HepG2 (cell line): ENCODE data around the gene SLC6A6. TPM values are rescaled to one million over a fixed set of nuclear protein-coding genes. Genes with fewer than 3 reads are reported as not detected.
A peak's percentile ranks its signal among the peaks of the same experiment; 100 is the strongest.

Experiments
- ASH2L ChIP-seq: fragments of 300-600, 200-600 bp; sonication (generic); IDR thresholded peaks from 2 replicates; pipeline ENCODE4 v1.7.0; 2017; ENCODE audit warnings: low read depth, mild to moderate bottlenecking, moderate library complexity, mixed read lengths, low read length; ENCODE audit not compliant: insufficient read length
- MIER2 ChIP-seq: IDR thresholded peaks from 2 replicates; pipeline ENCODE4 v1.6.1; 2016; ENCODE audit warnings: missing biosample characterization, missing genetic modification reagents
- NR1H2 ChIP-seq: sonication (generic); formaldehyde crosslinking; IDR thresholded peaks from 2 replicates; pipeline ENCODE4 v1.8.1; 2022; ENCODE audit warnings: low read depth, missing genetic modification reagents, borderline replicate concordance
- PHB2 ChIP-seq: fragments of 450-650 bp; IDR thresholded peaks from 2 replicates; pipeline ENCODE4 v1.6.1; 2018; ENCODE audit not compliant: partially characterized antibody
- TAF15 ChIP-seq: fragments of 200-400 bp; formaldehyde crosslinking; IDR thresholded peaks from one replicate; pipeline ENCODE4 v1.6.1; 2018; ENCODE audit warnings: mild to moderate bottlenecking, low read depth, low read length; ENCODE audit not compliant: poor library complexity, severe bottlenecking
- TGIF2 ChIP-seq: IDR thresholded peaks from 2 replicates; pipeline ENCODE4 v1.6.1; 2016; ENCODE audit warnings: control low read depth, missing compliant biosample characterization
- ZC3H13 ChIP-seq: sonication (generic); formaldehyde crosslinking; IDR thresholded peaks from 2 replicates; pipeline ENCODE4 v1.8.1; 2023; ENCODE audit warnings: mild to moderate bottlenecking, missing genetic modification reagents, moderate library complexity
- ZNF235 ChIP-seq: sonication (generic); formaldehyde crosslinking; IDR thresholded peaks from 2 replicates; pipeline ENCODE4 v1.8.1; 2023; ENCODE audit warnings: mild to moderate bottlenecking, missing genetic modification reagents, borderline replicate concordance
- ZNF652 ChIP-seq: IDR thresholded peaks from 2 replicates; pipeline ENCODE4 v1.6.1; 2016; ENCODE audit warnings: low read depth, borderline replicate concordance
- polyA plus RNA-seq, 8 experiments: library from polyadenylated mRNA; depleted of rRNA in 3 of 8; stranded (reverse) in 7 of 8; unstranded in 1 of 8; fragments of >200 nt; fragmentation: Illumina TruSeq in 4 of 8; extraction: Trizol in 4 of 8; gene quantifications; 2 replicates each; pipeline versions ENCODE4 v1.2.1 to v1.2.3, GENCODE V29; 2011 to 2016; ENCODE audit warnings: low read depth in 4 of 8, missing spikeins in 1 of 8, mixed read lengths in 1 of 8; ENCODE audit not compliant: insufficient read depth in 1 of 8
- total RNA-seq, 5 experiments: library from RNA; depleted of rRNA; stranded (reverse); fragments of >200 nt; fragmentation: Illumina TruSeq; extraction: Trizol; gene quantifications; 2 replicates each; pipeline ENCODE4 v1.2.3, GENCODE V29; 2016; ENCODE audit warnings: low read depth in 1 of 5
- TF ChIP-seq, protein P1 (sequence below): sonication (generic); formaldehyde crosslinking; conservative IDR thresholded peaks from 2 replicates; pipeline ENCODE4 v1.4.0; 2020; ENCODE audit warnings: mild to moderate bottlenecking, missing genetic modification reagents, moderate library complexity
- TF ChIP-seq, protein P2 (sequence below): sonication (generic); formaldehyde crosslinking; conservative IDR thresholded peaks from 2 replicates; pipeline ENCODE4 v1.8.0; 2022; ENCODE audit warnings: mild to moderate bottlenecking, moderate library complexity, missing genetic modification reagents
- TF ChIP-seq, protein P3 (sequence below): conservative IDR thresholded peaks from 2 replicates; pipeline ENCODE4 v1.6.1; 2018; ENCODE audit warnings: missing genetic modification reagents
- TF ChIP-seq, protein P4 (sequence below): sonication (generic); formaldehyde crosslinking; conservative IDR thresholded peaks from 2 replicates; pipeline ENCODE4 v1.8.1; 2023; ENCODE audit warnings: missing genetic modification reagents
- TF ChIP-seq, protein P5 (sequence below): sonication (generic); formaldehyde crosslinking; IDR thresholded peaks from 2 replicates; pipeline ENCODE4 v1.5.1; 2020; ENCODE audit warnings: mild to moderate bottlenecking, missing genetic modification reagents

The SLC6A6 gene
- total and polyA plus RNA-seq, 2 of the 13 experiments (the other 11 are each of a cell fraction or from before 2014, with no cell fraction given): 14.1 to 20.7 TPM

DNA sequence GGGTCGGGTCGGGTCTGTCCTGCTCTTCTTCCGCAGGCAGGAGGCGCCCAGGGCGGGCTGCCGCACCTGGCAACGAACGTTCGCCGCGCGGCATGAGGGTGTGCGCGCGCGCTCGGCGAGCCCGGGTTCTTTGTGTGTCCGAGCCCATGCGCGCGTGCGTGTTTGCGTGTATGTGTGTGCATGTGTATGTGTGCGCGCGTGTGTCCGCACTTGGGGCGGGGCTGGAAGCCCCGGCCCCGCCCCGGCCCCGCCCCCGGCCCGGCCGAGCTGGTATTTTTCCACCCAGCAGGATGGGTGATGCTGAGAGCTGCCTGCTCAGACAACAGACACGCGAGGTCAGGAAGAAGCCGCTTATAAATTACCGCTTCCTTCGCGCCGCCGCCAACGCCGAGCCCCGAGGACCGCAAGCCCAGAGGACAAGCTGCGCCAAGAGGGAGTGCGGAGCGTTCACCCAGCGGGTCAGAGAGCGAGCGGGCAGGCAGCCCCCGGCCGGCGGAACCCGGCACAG is at the start of gene SLC6A6 (continued):
- TF ChIP-seq ZNF235 (peak; percentile 75; the same call in 1 of the 2 replicates), ASH2L (peak; percentile 60), PHB2 (no peak), TAF15 (no peak), ZNF652 (no peak), NR1H2 (CRISPR knock-in tag) (no peak), ZC3H13 (CRISPR knock-in tag) (no peak), TGIF2 (CRISPR knock-in tag) (0 out of 2 replicates have a peak, but pooled peaks have one; percentile 35), MIER2 (CRISPR knock-in tag) (0 out of 2 replicates have a peak, but pooled peaks have one; percentile 17)
- TF ChIP-seq, protein P1, sequence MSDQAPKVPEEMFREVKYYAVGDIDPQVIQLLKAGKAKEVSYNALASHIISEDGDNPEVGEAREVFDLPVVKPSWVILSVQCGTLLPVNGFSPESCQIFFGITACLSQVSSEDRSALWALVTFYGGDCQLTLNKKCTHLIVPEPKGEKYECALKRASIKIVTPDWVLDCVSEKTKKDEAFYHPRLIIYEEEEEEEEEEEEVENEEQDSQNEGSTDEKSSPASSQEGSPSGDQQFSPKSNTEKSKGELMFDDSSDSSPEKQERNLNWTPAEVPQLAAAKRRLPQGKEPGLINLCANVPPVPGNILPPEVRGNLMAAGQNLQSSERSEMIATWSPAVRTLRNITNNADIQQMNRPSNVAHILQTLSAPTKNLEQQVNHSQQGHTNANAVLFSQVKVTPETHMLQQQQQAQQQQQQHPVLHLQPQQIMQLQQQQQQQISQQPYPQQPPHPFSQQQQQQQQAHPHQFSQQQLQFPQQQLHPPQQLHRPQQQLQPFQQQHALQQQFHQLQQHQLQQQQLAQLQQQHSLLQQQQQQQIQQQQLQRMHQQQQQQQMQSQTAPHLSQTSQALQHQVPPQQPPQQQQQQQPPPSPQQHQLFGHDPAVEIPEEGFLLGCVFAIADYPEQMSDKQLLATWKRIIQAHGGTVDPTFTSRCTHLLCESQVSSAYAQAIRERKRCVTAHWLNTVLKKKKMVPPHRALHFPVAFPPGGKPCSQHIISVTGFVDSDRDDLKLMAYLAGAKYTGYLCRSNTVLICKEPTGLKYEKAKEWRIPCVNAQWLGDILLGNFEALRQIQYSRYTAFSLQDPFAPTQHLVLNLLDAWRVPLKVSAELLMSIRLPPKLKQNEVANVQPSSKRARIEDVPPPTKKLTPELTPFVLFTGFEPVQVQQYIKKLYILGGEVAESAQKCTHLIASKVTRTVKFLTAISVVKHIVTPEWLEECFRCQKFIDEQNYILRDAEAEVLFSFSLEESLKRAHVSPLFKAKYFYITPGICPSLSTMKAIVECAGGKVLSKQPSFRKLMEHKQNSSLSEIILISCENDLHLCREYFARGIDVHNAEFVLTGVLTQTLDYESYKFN (CRISPR knock-in tag): 0 out of 2 replicates have a peak, but pooled peaks have one; percentile 4
- TF ChIP-seq, protein P2, sequence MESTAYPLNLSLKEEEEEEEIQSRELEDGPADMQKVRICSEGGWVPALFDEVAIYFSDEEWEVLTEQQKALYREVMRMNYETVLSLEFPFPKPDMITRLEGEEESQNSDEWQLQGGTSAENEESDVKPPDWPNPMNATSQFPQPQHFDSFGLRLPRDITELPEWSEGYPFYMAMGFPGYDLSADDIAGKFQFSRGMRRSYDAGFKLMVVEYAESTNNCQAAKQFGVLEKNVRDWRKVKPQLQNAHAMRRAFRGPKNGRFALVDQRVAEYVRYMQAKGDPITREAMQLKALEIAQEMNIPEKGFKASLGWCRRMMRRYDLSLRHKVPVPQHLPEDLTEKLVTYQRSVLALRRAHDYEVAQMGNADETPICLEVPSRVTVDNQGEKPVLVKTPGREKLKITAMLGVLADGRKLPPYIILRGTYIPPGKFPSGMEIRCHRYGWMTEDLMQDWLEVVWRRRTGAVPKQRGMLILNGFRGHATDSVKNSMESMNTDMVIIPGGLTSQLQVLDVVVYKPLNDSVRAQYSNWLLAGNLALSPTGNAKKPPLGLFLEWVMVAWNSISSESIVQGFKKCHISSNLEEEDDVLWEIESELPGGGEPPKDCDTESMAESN (CRISPR knock-in tag): peak; percentile 81
- TF ChIP-seq, protein P3, sequence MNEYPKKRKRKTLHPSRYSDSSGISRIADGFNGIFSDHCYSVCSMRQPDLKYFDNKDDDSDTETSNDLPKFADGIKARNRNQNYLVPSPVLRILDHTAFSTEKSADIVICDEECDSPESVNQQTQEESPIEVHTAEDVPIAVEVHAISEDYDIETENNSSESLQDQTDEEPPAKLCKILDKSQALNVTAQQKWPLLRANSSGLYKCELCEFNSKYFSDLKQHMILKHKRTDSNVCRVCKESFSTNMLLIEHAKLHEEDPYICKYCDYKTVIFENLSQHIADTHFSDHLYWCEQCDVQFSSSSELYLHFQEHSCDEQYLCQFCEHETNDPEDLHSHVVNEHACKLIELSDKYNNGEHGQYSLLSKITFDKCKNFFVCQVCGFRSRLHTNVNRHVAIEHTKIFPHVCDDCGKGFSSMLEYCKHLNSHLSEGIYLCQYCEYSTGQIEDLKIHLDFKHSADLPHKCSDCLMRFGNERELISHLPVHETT (CRISPR knock-in tag): no peak
- TF ChIP-seq, protein P4, sequence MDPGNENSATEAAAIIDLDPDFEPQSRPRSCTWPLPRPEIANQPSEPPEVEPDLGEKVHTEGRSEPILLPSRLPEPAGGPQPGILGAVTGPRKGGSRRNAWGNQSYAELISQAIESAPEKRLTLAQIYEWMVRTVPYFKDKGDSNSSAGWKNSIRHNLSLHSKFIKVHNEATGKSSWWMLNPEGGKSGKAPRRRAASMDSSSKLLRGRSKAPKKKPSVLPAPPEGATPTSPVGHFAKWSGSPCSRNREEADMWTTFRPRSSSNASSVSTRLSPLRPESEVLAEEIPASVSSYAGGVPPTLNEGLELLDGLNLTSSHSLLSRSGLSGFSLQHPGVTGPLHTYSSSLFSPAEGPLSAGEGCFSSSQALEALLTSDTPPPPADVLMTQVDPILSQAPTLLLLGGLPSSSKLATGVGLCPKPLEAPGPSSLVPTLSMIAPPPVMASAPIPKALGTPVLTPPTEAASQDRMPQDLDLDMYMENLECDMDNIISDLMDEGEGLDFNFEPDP (CRISPR knock-in tag): no peak
- TF ChIP-seq, protein P5, sequence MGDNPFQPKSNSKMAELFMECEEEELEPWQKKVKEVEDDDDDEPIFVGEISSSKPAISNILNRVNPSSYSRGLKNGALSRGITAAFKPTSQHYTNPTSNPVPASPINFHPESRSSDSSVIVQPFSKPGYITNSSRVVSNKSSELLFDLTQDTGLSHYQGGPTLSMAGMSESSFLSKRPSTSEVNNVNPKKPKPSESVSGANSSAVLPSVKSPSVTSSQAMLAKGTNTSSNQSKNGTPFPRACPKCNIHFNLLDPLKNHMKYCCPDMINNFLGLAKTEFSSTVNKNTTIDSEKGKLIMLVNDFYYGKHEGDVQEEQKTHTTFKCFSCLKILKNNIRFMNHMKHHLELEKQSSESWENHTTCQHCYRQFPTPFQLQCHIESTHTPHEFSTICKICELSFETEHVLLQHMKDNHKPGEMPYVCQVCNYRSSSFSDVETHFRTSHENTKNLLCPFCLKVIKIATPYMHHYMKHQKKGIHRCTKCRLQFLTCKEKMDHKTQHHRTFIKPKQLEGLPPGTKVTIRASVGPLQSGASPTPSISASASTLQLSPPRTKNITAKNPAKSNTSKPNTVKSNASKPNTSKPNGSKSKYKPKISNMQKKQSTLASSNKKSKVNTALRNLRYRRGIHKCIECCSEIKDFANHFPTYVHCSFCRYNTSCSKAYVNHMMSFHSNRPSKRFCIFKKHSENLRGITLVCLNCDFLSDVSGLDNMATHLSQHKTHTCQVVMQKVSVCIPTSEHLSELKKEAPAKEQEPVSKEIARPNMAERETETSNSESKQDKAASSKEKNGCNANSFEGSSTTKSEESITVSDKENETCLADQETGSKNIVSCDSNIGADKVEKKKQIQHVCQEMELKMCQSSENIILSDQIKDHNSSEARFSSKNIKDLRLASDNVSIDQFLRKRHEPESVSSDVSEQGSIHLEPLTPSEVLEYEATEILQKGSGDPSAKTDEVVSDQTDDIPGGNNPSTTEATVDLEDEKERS (CRISPR knock-in tag): no peak
